ENCODE measurements around the gene MAN1A1. TPM values are rescaled to one million over a fixed set of nuclear protein-coding genes. Genes with fewer than 3 reads are reported as not detected.

Gene MAN1A1
- total RNA-seq, 4 donors from 2014 or later, result 17.8 to 34.7 (median 29.9) TPM

DNA sequence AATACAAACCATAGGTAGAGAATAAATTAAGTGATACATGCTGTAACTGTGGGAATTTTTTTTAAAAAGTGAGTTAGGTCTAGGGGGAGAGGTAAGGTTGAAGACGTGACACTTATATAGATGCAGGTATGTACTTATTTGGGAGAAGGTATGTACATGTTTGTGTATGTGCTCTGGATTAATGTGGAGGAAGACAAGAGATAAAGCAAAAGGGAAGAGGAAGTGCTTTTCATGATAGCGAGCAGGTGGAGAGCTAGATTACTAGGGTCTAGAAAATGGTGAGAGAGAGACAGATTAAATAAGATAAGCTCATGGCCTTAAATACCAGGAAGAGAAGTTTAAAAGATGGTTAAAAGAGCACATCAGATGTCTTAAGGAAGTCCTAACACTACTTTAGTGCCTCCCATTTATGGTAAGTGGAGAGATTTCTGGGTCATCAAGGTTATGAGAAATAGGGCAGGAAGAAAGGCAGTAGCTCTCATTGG, 92.5 kb downstream of the MAN1A1 start:
- no peak for DNase-seq (ENCODE audit: low spot score in 2 of 2)
- WGBS, result 93% methylated on average over 2 of the region's 2 CpGs
- Histone ChIP-seq H3K36me3 (no peaks in the 10 kb centered on the region), H3K4me1 (no peaks in the 10 kb centered on the region), H3K9me3 (no peaks in the 10 kb centered on the region), H3K4me3 (no peak overlapping the region), H3K27me3 (no peaks in the 10 kb centered on the region), H3K27ac (no peak overlapping the region)
- TF ChIP-seq EP300 (IDR thresholded peaks at IDR 0.05) (no peak), POLR2A (IDR thresholded peaks at IDR 0.05) (no peak), POLR2AphosphoS5 (IDR thresholded peaks at IDR 0.05) (no peak)
- TF ChIP-seq, protein P1, sequence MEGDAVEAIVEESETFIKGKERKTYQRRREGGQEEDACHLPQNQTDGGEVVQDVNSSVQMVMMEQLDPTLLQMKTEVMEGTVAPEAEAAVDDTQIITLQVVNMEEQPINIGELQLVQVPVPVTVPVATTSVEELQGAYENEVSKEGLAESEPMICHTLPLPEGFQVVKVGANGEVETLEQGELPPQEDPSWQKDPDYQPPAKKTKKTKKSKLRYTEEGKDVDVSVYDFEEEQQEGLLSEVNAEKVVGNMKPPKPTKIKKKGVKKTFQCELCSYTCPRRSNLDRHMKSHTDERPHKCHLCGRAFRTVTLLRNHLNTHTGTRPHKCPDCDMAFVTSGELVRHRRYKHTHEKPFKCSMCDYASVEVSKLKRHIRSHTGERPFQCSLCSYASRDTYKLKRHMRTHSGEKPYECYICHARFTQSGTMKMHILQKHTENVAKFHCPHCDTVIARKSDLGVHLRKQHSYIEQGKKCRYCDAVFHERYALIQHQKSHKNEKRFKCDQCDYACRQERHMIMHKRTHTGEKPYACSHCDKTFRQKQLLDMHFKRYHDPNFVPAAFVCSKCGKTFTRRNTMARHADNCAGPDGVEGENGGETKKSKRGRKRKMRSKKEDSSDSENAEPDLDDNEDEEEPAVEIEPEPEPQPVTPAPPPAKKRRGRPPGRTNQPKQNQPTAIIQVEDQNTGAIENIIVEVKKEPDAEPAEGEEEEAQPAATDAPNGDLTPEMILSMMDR (IDR thresholded peaks at IDR 0.05), result no peak

DNA sequence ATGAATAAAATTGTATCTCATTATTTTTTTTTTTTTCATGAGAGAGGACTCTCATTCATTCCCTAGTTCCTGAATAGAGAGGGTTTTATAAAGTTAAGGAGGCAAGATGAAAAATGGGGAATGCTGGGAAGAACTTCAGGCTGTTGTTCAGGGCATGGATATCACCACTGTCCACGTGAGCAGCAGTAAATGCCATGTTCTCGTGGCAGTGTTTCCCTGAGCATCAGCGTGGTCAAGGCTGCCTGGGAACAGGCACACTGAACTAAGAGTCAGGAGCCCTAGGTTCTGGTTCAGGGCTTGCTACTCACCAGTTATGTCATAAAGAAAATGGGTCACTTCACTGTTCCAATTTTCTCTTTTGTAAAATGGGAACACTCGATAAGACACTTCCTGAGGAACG, 93.2 kb downstream of the MAN1A1 start:
- no peak for DNase-seq (ENCODE audit: low spot score in 2 of 2)
- no peaks in the 10 kb centered on the region for H3K9me3 ChIP-seq
- H3K27ac ChIP-seq, result no peak overlapping the region
- H3K4me3 ChIP-seq, result no peak overlapping the region
- WGBS, result 91% methylated on average over 5 of the region's 5 CpGs
- H3K27me3 ChIP-seq, result no peaks in the 10 kb centered on the region
- no peaks in the 10 kb centered on the region for H3K36me3 ChIP-seq
- TF ChIP-seq POLR2AphosphoS5 (IDR thresholded peaks at IDR 0.05), result no peak
- TF ChIP-seq, protein P1 (IDR thresholded peaks at IDR 0.05), result no peak
- TF ChIP-seq EP300 (IDR thresholded peaks at IDR 0.05), result no peak
- TF ChIP-seq POLR2A (IDR thresholded peaks at IDR 0.05), result no peak
- H3K4me1 ChIP-seq, result no peaks in the 10 kb centered on the region

DNA sequence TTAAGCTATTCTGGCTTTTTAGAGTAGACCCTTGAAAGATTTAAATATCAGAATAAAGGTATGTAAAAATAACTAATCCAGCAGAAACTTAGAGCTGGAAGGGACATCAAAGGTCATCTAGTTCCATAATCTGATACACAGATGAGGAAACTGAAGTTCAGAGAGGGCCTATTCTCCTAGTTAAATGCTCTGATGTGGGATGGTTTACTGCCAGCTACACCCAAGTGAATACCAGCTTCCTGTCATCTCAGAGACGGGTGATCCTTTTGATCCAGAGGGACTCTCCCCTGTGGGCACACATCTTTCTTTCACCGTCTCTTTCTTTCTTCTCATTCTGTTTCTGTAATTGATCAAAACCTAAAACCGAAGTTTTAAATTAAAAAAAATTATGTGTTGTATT, 94.1 kb downstream of the MAN1A1 start:
- 82% methylated on average over 3 of the region's 3 CpGs for WGBS

DNA sequence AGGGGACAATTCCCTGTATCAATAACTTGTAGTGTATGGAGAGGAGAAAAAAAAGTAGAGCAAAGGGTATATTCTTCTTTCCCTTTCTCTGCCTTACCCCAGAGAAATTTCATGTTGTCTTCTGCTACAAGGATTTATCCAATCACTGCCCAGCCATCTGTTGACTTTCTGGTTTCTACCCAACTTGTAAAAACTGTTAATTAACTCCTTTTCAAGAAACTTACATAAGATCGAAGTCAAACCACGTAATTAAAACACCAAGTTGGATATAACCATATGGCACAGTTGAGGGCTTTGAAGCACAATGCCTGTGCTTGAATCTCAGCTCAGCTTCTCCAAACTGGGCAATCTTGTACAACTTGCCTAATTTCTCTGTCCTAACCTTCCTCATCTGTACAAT, 99.5 kb downstream of the MAN1A1 start:
- DNase-seq (ENCODE audit: low spot score in 2 of 2), result no peak
- TF ChIP-seq POLR2AphosphoS5 (IDR thresholded peaks at IDR 0.05), result no peak
- no peak for TF ChIP-seq POLR2A (IDR thresholded peaks at IDR 0.05)
- no peak for TF ChIP-seq EP300 (IDR thresholded peaks at IDR 0.05)
- TF ChIP-seq, protein P1 (IDR thresholded peaks at IDR 0.05), result no peak
- Histone ChIP-seq H3K36me3 (no peaks in the 10 kb centered on the region), H3K4me3 (no peak overlapping the region), H3K27me3 (no peaks in the 10 kb centered on the region), H3K27ac (no peak overlapping the region), H3K9me3 (no peaks in the 10 kb centered on the region), H3K4me1 (no peaks in the 10 kb centered on the region)
- 90% methylated on average over 2 of the region's 2 CpGs for WGBS

More for the DNA sequence above, 94.1 kb downstream of the MAN1A1 start:
- no peak overlapping the region for H3K27ac ChIP-seq
- no peaks in the 10 kb centered on the region for H3K27me3 ChIP-seq
- no peaks in the 10 kb centered on the region for H3K9me3 ChIP-seq
- H3K36me3 ChIP-seq, result no peaks in the 10 kb centered on the region
- TF ChIP-seq, protein P1 (IDR thresholded peaks at IDR 0.05), result no peak
- TF ChIP-seq EP300 (IDR thresholded peaks at IDR 0.05) (no peak), POLR2A (IDR thresholded peaks at IDR 0.05) (no peak), POLR2AphosphoS5 (IDR thresholded peaks at IDR 0.05) (no peak)
- no peak overlapping the region for H3K4me3 ChIP-seq
- DNase-seq (ENCODE audit: low spot score in 2 of 2), result no peak
- no peaks in the 10 kb centered on the region for H3K4me1 ChIP-seq

DNA sequence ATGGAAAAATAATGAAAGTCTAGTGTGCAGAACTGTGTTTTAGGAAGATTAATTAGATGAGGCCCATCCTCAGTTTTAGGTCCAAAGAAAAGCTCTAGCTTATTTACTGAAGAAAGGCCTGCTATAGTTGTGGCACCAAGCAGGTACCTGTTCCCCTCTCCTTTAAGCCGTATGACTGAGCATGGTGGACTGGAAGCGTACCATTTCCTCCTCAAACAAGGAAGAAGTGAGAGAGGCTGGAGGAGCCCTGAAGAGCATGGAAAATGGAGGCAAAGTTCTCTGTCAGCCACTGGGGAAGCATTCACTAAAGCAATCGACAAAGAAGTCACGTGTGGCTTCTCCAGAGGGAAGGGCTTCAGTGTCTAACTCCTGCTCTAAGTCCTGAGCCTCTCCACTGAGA, 100.2 kb downstream of the MAN1A1 start:
- 92% methylated on average over 4 of the region's 4 CpGs for WGBS
- DNase-seq (ENCODE audit: low spot score in 2 of 2), result no peak
- Histone ChIP-seq H3K4me3 (no peak overlapping the region), H3K27me3 (no peaks in the 10 kb centered on the region), H3K27ac (no peak overlapping the region), H3K36me3 (no peaks in the 10 kb centered on the region), H3K4me1 (no peaks in the 10 kb centered on the region), H3K9me3 (no peaks in the 10 kb centered on the region)
- TF ChIP-seq POLR2AphosphoS5 (IDR thresholded peaks at IDR 0.05), result no peak
- TF ChIP-seq POLR2A (IDR thresholded peaks at IDR 0.05), result no peak
- no peak for TF ChIP-seq EP300 (IDR thresholded peaks at IDR 0.05)
- TF ChIP-seq, protein P1 (IDR thresholded peaks at IDR 0.05), result no peak

Measured in suprapubic skin (tissue), 4 donors.